Hematopoietic multipotent progenitor cell treated with erythropoietin and hydrocortisone succinate and interleukin-3 and kit ligand, for 17 days (in vitro differentiated cells): ENCODE measurements around the gene HPS1.

Experiments
- DNase-seq: peaks from one replicate; pipeline ENCODE4 v3.0.0-alpha.2; 2015; ENCODE audit warnings: low spot score

Gene HPS1

GRCh38 chr10:98411768-98412167, 35.0 kb downstream of the HPS1 start:
- DNase-seq = no peak

DNA sequence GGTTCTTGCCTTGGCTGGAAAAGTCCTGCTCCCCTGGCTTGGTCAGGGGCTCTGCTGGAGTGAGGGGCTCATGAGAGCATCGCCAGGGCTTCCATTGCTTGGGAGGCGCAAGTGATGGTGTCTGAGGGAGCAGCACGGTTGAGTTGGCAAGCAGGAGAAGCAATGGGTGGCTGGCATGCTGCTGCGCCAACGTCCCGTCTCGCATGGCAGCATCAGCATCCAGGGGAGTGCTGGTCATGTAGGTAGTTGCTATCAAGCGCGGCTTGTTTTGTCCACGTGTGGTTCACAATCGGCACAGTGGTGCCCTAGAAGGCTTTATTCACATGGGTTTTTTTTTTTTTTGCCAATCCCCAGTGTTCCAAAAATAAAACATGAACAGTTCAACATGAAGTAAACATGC, 35.6 kb downstream of the HPS1 start:
- DNase-seq = no peak

DNA sequence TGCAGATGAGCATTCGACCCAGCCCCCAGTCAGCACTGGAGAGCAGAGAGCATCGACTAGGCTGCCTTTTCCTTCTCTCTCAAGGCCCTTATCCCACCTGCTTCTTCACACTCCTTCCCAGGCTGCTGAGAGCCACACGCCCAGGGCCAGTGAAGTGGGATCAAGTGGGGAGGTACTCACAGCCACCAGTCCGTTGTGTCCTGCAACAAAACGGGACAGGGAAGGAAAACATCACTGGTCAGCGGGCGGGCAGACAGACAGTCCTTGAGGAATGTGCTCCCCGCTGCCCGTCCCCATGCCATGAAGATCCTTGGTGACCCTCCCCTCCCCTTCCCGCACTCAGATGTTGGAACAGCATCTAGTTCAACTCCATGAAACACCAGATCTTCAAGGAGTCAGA, 36.0 kb downstream of the HPS1 start:
- DNase-seq = no peak

- no peak for DNase-seq
These were observed 36.5 kb downstream of the HPS1 start for GRCh38 chr10:98410135-98410743.

GRCh38 chr10:98408799-98409198, 37.9 kb downstream of the HPS1 start:
- DNase-seq = no peak

DNA sequence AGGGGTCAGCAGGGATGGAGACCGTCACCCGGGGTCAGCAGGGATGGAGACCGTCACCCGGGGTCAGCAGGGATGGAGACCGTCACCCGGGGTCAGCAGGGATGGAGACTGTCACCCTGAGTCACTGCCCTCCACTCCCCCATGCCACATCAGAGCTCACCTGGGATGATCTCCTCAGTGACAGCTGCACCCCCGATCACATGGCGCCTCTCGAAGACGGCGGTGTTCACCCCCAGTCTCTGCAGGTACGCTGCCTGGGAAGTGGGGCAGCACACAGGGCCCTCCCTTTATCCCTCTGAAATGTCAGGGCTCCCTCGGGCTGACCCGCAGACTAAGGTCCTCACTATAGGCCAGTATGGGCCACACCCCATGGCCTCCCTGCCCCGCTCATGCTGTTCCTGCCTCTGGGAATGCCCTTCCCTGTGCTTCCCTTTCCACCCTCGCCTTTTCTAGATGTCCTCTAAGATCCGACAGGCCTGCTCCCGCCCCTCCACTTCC, 38.9 kb downstream of the HPS1 start:
- DNase-seq = no peak

GRCh38 chr10:98407017-98407743, 39.6 kb downstream of the HPS1 start:
- no peak for DNase-seq

GRCh38 chr10:98405422-98405821, 41.3 kb downstream of the HPS1 start:
- no peak for DNase-seq

DNA sequence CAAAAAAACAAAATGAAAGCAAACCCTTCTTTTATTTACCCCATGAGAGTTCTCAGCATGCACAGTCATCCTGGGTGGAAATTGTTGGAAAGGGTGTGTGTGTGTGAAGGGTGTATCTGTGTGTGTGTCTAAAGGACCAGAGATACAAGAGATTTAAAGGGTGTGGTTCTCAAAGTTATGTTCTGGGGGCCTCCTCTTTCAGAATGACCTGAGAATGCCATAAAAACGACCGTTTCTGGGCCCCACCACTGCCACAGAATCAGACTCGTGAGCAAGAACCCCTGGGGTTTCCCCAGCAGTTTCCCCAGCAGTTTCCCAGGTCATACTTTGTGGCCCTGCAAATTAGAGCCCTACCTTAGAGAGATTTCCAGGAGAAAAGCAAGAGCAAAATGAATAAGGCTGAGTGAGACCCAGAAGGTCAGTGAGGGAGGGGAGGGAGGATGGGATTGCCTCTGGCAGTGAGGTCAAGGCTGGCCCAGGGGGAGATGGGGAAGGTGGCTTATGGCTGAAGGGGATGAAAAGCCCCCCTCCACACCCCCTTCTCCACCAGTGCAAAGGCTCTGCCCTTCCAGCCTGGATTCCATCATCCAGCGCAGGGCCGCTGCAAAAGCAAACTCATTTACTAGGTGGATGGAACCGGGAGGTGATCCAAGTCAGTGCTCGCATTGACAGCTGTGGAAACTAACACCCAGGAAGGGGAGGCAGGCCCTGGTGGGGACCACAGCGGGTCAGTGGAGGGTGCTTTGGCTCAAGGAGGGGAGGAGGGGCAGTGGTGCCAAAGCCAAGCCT, 42.0 kb downstream of the HPS1 start:
- DNase-seq = peak; percentile 82

GRCh38 chr10:98403812-98404504, 42.8 kb downstream of the HPS1 start:
- DNase-seq = no peak

DNA sequence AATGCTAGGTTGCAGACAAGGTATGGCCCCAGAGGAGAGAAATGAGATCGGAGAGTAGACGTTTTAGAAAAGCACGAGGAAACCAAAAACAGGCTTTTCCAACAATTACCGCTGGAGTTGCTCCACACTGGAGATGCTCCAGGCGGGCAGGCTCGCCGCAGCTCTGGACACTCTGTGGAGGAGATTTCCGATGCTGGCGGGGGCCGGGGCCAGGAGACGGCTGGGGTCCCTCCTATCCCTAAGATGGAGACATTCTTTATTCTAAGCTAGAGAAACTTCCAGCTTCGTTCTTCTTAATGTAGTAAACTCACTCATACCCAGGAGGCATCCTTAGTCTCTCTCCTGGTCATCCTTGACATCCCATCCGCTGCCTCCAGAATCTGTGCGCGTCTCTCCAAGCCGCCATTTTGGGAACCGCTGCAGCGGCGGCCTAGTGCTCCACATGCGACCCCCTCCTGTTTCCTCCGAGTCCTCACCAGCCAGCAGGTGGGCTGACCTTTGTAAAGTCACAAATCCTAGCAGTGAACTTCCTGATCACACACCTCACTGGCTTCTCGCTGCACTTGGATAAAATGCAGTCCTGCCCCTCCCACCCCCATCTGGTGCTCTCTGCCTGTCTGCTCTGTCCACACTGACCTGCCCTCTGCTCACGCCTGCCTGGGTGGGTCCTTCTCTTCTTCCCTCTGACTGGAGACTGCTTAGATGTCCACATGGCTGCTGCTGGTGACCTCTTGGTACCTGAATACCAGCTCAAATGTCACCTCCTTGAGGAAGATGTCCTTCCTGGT, 43.6 kb downstream of the HPS1 start:
- no peak for DNase-seq

GRCh38 chr10:98402478-98402877, 44.3 kb downstream of the HPS1 start:
- DNase-seq = no peak

DNA sequence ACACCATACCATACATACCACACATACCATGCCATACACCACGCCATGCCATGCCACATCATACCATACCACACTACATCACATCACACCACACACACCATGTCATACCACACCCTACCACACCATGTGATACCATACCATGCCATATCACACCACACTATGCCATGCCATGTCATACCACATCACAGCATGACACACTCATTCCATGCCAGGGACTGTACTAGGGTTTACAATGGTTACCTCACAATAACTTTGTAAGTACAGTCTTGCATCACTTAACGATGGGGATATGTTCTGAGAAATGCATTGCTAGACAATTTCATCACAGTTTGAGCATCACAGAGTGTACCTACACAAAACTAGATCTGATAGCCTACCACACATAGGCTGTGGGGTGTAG, 46.3 kb downstream of the HPS1 start:
- peak; percentile 36 for DNase-seq

DNA sequence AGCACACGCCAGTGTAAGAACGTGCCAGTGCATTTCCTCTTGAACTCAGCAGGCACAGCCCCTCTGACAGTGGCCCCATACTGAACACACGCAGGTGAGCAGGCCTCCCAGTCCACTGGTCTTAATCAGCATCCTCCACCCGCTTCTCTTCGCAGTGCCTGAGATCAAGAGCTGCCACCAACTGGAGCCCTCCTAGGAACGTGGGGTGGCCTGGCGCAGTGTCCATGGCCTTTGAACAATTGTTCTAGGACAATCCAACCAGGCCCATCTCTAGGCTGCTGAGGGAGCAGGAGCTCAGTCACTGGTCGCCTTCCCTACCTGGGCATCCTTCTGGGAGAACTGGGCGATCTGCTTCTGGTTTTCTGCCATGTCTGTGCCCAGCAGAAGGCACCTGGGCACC, 47.0 kb downstream of the HPS1 start:
- no peak for DNase-seq

- DNase-seq = no peak
These were observed 49.6 kb downstream of the HPS1 start for GRCh38 chr10:98397089-98397600.

DNA sequence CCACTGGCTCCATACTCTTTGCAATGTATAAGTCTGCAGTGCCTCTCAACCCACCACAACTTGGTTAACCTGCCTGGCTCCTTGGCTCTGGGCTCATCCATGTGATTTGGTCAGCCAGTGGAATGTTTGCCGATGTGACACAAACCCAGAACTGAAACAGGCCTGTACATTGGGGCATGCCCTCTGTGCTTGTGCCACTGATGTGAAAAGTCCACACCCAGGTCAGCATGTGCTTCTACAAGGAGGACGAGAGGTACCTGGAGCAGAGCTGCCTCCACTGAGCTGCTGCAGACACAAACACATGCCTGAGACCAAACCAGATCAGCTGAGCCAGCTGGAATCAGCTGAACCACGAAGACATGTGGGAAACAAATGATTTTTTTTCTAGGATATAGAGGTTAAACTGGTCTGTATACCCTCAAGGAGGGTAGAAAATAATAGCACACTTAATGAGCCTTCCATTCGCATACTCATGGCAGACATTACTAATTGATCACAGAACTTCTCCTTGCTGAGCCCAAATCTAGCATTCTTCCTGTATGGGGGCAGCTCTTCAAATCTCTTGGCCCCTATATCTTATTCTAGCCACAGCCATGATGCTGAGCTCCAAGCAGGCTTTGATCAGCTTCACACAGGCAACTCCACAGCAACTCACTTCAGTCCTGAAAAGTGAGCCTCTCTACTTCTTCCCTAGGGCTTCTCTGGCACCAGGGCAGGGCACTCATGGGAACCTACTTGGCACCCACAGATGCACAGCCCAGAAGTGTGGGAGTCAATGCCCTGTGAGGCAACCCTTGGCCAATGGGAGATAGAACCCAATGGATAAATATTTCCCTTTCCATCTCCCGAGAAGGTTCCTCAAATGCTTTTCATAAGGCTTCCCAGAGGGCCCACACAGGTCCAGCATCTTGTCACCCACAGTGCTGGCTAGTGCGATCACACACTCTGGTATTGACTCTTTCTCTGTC, 50.4 kb downstream of the HPS1 start:
- no peak for DNase-seq

DNA sequence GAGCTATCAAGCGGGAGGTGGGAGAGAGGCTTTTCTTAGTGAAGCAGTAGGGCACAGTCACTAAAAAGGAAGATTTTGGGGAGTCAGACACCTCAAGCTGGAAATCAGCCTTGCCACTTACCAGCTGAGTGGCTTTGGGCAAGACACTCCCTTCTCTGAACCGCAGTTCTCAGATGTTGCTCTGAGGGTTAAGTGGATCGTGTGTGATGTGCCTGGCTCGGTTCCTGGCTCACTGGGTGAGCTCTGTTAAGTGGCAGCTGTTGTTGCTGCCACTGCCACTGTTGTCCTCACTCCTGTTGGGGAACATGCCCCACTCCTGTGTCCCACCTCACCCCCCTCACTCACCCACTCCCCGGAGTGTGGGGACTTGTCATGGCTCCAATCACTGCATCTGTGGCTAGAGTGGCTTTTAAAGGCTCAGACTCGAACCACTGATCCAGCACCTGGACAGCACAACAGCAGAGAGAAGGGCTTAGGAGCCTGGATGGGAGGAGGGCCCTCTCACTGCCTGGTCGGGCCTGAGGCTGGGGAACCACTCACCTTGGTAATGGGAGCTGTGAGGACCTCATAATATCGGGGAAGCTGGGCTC, 51.8 kb downstream of the HPS1 start:
- DNase-seq = no peak

GRCh38 chr10:98391578-98391991, 55.1 kb downstream of the HPS1 start:
- DNase-seq = no peak

DNA sequence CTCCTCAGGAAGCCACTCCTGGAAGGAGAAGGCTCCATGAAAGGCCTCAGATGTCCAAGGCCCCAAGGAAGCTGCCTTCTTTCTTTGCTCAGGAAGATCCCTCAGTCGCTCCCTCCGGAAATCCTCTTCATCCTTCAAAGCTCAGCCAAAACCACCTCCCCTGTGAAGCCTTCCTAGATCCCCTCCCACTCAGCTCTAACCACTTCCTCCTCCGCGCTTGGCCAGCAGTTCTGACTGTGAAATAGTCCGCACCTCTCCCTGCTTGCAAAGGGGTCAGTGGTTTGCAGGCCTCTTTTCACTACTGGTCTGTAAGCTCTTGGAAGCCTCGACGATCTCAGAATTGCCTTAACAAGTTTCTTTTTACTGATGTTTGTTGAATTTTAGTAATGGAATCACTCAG, 55.7 kb downstream of the HPS1 start:
- no peak for DNase-seq

DNA sequence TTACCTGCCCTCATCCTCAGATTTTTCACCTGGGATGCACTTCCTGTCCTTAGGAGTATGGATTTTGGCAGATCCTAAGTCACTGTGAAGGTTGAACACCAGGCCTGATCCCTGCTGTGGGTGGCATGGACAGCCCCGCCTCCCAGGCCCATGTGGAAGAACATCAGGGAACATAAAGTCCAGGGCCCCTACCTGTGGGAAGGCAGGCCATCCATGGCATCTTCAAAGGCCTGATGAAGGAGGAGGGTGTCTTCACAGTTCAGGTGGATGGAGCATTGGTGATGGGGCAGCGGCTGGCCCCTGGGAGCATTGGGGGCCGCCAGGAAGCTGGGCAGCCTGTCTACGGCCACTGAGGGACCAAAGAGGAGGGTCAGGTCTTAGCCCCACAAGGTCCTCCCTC, 56.3 kb downstream of the HPS1 start:
- DNase-seq = no peak
